ENCODE measurements around the gene CAMTA2.
"Not testable (repeated sequence)": the region's sequence is repeated elsewhere in the genome, so short reads cannot be mapped to it uniquely, and the experiment has no call there.

CAMTA2 gene, protein sequence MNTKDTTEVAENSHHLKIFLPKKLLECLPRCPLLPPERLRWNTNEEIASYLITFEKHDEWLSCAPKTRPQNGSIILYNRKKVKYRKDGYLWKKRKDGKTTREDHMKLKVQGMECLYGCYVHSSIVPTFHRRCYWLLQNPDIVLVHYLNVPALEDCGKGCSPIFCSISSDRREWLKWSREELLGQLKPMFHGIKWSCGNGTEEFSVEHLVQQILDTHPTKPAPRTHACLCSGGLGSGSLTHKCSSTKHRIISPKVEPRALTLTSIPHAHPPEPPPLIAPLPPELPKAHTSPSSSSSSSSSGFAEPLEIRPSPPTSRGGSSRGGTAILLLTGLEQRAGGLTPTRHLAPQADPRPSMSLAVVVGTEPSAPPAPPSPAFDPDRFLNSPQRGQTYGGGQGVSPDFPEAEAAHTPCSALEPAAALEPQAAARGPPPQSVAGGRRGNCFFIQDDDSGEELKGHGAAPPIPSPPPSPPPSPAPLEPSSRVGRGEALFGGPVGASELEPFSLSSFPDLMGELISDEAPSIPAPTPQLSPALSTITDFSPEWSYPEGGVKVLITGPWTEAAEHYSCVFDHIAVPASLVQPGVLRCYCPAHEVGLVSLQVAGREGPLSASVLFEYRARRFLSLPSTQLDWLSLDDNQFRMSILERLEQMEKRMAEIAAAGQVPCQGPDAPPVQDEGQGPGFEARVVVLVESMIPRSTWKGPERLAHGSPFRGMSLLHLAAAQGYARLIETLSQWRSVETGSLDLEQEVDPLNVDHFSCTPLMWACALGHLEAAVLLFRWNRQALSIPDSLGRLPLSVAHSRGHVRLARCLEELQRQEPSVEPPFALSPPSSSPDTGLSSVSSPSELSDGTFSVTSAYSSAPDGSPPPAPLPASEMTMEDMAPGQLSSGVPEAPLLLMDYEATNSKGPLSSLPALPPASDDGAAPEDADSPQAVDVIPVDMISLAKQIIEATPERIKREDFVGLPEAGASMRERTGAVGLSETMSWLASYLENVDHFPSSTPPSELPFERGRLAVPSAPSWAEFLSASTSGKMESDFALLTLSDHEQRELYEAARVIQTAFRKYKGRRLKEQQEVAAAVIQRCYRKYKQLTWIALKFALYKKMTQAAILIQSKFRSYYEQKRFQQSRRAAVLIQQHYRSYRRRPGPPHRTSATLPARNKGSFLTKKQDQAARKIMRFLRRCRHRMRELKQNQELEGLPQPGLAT

DNA sequence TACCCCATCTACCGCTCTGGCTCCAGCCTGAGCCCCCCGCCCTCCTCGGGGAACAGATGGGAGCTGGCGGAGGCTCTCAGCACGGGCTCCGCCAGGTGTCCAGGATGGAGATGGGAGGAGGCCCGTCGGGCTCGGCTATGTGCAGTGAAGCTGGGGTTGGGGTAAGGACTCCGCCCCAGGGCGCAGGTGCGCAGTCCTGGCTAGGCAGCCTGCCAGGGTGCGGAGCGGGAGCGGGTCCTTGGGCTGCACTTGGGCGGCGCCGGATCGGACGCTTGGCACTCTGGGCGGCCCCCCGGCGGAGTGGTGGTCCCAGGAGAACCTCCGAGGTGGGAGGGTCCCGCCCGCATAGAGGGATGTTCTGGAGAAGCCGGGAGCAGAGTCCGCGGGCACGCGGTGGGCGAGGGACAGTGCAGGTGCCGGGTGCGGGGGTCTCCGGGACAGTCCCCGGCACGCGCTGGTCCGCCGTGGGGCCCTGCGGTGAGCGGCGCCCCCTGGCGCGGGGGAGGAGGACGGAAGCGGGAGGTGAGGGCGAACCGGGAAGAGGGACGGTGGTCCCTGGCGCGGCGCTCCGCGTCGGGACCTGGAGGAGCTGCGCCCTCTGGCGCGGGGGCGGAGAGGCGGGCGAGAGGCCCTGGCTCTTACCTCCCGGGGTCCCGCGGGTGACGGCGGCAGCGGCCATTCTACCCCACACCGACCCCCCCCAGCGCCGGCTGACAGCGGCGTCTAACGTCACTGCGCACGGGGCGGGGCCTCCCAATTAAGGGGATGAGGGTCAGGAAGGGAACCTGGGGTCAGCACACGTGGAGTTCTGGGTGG lies at the start of gene CAMTA2:
Gene CAMTA2, minus strand, starts transcription at position 725 of the 816 bp plus-strand sequence. CDS start 1,453 bp downstream, outside the sequence.
- DNase-seq (ENCODE audit: low read depth in 2 of 2), result peak; percentile 32 to 39

DNA sequence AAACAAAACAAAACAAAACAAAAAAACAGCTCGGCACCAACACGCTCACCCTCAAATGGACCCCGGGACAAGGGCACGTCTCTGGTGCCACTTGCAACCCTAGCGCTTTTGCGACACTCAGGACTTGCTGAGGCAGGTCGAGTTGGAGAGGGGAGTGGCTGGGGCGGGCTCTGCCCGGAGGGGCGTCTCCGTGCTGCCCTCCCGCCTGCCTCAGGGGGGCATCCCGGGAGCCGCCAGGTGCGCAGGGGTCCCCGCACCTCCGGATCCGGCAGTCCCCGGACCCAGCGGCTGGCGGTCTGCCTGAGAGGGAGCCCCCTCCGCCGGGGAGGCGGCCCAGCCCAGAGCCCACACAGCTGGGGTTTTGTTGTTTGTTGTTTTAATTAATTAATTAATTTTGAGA lies 47.8 kb upstream of the CAMTA2 start, which contains the start of gene SLC52A1:
Gene SLC52A1, minus strand, starts transcription at position 112 of the 400 bp plus-strand sequence. CDS start 820 bp downstream, outside the sequence.
- DNase-seq (ENCODE audit: low read depth in 2 of 2), result no peak

DNA sequence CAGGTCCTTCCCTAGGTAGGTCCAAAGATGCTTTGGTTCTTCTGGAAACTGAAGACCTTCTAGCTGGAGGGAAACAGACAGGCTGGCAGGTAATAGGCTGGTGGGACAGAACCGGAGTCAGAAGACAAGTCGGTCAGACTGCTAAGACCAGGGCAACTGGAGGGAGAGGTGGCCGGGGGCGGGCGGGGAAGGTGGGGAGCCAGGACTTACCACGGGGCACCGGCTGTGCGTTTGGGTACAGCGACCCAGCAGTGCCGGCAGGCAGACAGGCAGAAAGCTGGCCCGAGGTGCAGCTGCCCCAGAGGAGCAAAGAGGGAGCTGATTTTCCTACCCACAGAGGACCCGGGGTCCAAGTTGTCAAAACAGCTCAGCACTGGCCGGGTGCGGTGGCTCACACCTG lies 47.2 kb upstream of the CAMTA2 start:
- no peak for DNase-seq (ENCODE audit: low read depth in 2 of 2)

DNA sequence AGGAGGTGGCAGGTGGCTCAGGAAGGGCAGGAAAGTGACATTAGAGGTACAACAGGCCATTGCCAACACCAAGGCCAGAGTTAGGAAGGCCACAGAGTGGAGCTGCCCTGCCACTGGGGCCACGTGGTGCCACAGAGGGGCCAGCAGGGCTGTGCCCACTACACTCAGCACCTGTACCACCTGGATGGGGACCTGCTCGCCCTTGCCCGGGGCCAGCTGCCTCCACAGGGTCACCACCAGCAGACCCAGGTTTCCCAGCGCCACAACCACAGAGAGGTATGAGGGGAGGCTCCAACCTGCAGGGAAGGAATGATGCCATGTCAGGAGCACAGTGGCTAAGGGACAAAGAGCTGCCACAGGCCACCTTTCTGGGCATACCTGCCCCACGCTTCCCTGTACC lies 46.6 kb upstream of the CAMTA2 start:
- DNase-seq (ENCODE audit: low read depth in 2 of 2), result no peak

DNA sequence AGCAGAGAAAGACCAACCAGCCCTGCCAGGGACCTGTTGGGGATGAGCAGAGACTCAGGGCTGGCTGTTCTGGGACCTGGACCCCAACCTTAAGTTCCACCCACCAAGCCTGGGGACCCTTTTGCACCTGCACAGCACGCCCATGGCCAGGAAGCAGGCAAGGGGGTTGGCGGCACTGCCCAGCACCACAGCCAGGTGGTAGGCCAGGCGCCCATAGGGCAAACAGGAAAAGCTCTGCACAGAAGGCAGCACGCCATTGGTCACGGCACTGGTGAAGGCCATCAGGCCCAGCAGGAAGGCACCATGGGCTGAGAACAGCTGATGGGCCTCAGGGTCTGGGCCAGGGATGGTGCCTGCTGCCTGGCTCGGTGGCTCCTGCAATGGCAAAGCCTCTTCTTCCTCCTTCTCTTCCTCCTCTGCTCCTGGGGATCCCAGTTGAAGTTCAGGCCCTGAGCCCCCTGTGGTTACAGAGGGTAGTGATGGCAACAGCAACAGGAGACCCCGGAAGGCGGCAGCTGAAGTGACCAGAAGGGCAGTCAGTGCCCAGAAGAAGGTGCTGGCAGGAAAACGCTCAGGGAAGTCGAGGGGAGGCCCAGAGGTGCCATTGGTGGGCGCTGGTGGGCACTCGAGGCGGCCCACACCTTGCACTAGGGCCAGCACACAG lies 46.0 kb upstream of the CAMTA2 start:
- no peak for DNase-seq (ENCODE audit: low read depth in 2 of 2)

DNA sequence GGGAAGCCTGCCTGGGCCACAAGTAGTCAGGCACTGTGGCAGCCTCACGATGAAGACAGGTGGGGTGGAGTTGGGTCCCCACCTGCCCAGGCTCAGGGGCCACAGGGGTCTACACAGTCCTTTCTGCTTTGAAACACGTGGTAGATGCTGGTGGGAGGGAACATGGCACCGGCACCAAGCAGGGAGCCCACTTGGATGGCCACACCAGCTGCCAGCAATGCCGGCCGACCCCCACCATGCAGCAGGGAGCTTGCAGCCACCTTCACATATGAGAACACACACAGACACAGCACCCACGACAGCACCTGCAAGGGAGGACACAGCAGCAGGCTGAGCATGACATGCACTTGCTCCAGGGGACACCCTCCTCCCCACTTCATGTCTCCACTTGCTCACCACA lies 45.4 kb upstream of the CAMTA2 start:
- DNase-seq (ENCODE audit: low read depth in 2 of 2), result no peak

DNA sequence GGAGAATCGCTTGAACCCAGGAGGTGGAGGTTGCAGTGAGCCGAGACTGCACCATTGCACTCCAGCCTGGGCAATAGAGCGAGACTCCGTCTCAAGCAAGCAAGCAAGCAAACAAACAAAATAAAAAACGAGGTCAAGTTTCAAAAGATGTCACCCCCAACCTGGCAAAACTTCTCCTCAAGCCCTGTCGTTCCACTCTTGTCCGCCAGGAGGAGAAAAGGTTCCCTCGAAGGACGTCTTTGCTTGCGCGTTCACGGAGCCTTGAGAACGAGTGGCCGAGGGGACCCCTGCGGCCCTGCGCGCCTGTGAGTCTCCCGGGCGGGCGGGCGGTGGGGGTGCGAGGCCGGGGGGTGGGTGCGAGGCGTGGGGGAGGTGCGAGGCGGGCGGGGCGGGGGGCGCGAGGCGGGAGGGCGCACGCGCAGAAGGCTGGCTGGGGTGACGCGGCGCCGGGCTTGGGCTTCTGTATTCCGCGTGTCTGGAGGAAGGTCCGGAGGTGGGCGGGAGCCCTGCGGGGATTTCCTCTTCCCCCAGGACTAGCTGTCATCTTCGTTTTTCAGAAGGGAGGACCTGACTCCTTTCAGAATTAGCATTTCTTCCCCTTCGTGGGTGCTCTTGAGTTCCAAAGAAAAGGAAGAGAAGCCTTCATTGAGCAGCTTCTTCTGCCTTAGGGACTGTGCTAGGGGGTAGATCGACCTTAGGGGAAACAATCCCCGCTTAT lies 44.0 kb upstream of the CAMTA2 start:
- peak; percentile 47 to 53 for DNase-seq (ENCODE audit: low read depth in 2 of 2)

DNA sequence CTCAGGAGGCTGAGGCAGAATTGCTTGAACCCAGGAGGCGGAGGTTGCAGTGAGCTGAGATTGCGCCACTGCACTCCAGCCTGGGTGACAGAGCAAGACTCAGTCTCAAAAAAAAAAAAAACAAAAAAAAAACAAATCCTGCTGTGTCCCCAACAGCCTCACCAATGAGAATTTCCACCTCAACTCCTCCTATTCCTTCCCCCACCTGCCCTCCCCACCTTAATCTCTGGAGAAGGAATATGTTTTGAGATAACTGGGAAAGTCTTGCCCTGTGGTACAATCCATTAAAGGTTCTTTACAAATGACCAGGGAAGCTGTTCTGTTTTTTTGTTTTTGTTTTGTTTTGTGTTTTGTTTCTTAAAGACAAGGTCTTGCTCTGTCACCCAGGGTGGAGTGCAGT lies 42.7 kb upstream of the CAMTA2 start:
- not testable (repeated sequence) for DNase-seq (ENCODE audit: low read depth in 2 of 2)

DNA sequence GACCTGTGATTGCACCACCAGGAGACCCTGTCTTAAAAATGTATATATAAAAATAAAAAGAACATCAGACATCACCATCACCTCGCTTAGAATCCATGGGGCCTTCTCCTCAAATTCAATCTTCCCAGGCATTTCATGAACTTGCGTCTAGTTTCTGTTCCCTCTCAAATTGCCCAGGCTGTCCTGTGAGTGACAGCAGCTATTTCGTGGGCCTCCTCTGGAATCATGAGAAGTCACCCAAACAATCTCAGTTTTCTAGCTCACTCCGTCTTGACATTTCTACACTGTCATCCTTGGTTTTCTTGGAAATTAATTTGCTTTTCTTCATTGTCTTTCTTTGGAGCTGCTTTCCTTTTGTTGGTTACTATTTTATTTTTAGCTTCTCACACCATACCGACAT lies 40.4 kb upstream of the CAMTA2 start:
- no peak for DNase-seq (ENCODE audit: low read depth in 2 of 2)

DNA sequence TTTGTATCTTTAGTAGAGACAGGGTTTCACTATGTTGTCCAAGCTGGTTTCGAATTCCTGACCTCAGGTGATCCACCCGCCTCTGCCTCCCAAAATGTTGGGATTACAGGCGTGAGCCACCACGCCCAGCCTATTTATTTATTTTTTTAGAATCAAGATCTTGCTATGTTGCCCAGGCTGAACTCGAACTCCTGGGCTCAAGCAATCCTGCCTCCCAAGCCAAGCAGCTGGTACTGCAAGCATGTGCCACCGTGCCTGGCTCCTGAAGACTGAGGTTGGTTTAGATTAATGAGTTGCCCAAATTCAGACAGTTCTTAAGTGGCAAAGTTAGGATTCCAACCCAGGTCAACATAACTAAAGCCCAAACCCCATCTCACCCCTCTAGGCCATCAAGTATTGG lies 39.8 kb upstream of the CAMTA2 start:
- DNase-seq (ENCODE audit: low read depth in 2 of 2), result no peak

DNA sequence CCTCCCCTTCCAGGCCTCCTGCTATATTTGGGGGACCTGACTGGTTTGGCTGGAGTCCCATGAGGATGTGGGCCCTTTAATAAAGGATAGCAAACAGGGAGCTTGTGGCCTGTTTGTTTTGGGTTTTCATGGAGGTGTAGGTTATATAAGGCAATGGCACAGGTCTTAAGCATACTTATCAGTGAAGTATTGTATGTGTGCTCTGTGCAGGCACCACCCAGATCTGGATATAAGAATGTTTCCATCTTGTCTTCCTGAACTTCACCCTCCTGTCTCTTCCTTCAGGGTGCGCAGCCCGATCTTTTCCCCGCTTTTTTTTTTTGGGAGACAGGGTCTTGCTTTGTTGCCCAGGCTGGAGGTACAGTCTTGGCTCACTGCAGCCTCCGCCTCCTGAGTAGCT lies 37.1 kb upstream of the CAMTA2 start:
- DNase-seq (ENCODE audit: low read depth in 2 of 2), result no peak

DNA sequence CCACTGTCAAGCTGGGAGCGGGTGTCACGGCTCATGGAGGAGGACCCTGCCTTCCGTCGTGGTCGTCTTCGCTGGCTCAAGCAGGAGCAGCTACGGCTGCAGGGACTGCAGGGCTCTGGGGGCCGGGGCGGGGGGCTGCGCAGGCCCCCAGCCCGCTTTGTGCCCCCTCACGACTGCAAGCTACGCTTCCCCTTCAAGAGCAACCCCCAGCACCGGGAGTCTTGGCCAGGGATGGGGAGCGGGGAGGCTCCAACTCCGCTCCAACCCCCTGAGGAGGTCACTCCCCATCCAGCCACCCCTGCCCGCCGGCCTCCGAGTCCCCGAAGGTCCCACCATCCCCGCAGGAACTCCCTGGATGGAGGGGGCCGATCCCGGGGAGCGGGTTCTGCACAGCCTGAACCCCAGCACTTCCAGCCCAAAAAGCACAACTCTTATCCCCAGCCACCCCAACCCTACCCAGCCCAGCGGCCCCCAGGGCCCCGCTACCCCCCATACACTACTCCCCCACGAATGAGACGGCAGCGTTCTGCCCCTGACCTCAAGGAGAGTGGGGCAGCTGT lies 36.2 kb upstream of the CAMTA2 start:
- DNase-seq (ENCODE audit: low read depth in 2 of 2), result no peak

DNA sequence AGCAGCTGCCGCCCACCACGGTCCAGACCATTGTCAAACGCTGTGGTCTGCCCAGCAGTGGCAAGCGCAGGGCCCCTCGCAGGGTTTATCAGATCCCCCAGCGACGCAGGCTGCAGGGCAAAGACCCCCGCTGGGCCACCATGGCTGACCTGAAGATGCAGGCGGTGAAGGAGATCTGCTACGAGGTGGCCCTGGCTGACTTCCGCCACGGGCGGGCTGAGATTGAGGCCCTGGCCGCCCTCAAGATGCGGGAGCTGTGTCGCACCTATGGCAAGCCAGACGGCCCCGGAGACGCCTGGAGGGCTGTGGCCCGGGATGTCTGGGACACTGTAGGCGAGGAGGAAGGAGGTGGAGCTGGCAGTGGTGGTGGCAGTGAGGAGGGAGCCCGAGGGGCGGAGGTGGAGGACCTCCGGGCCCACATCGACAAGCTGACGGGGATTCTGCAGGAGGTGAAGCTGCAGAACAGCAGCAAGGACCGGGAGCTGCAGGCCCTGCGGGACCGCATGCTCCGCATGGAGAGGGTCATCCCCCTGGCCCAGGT lies 34.8 kb upstream of the CAMTA2 start:
- no peak for DNase-seq (ENCODE audit: low read depth in 2 of 2)

DNA sequence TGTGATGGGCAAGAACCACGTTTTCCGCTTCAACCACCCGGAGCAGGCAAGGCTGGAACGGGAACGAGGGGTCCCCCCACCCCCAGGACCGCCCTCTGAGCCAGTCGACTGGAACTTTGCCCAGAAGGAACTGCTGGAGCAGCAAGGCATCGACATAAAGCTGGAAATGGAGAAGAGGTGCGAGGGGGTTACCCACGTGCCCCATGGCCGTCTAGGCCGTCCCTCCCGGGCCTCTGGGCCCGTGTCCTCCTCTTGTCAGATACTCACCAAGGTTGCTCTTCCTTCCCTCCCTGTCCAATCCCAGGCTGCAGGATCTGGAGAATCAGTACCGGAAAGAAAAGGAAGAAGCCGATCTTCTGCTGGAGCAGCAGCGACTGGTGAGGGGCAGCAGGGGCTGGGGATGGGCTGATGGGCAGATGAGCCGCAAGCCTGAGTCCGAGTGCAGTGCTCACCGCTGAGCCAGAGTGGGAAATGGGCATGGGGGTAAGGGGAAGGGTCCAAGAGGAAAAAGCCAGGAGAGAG lies 33.1 kb upstream of the CAMTA2 start:
- DNase-seq (ENCODE audit: low read depth in 2 of 2), result no peak

DNA sequence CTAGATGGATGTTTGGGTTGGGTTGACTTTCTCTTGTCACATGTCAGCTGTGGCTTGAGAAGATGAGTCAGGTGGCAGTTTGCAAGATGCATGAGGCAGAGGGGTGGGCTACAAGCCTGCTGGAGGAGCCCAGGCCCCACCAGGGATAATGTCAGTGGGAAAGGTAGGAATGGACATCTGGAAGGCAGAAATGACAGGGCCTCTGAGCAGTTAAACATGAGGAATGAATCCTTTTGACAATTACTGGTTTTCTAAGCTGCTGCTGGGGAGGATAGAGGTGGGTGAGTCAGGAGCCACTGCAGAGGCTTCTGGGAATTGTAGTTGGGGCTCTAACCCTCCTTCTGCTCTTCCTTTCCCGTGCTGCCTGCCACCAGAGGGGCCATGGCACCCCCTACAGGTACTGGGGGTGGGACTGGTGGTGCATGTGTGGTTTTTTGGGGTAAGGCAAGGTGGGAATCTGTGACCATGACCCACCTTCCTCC lies 32.0 kb upstream of the CAMTA2 start:
- DNase-seq (ENCODE audit: low read depth in 2 of 2), result no peak

DNA sequence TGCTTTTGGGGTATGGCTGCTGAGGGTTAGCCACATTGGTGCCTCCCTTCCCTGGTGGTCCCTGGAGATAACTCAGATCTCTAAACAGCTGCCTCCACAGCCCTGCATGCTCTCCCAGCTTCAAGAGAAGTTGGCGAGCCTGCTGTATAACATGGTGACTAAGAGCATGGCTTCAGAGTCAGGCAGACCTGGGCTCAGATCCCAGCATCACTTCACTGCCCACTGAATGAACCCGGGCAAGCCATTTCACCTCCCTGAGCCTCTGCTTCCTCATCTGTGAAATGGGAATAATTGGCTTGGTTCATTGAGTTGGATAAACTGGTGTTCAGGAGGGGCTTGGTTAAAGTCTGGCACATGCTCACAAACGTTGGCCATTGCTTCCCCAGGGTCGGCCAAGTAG lies 26.9 kb upstream of the CAMTA2 start:
- DNase-seq (ENCODE audit: low read depth in 2 of 2), result no peak

DNA sequence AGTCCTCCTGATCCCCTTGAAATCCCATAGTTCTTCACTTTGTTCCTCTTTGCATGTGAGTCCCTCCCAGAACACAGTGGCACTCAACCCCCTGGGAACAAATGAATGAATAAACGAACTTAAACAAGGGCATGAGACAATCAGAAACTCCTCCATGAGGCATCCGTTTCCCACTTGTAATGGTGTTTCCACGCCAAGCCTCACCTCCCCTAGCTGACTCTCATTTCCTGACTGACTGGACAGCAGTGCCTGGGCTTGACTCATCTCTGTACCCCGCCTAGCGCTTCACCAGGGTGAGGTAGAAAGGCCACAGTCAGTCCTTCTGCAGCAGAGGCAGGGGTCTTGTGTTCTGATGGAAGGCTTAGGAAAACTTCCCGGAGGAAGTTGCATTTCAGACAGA lies 24.5 kb upstream of the CAMTA2 start:
- DNase-seq (ENCODE audit: low read depth in 2 of 2), result no peak

DNA sequence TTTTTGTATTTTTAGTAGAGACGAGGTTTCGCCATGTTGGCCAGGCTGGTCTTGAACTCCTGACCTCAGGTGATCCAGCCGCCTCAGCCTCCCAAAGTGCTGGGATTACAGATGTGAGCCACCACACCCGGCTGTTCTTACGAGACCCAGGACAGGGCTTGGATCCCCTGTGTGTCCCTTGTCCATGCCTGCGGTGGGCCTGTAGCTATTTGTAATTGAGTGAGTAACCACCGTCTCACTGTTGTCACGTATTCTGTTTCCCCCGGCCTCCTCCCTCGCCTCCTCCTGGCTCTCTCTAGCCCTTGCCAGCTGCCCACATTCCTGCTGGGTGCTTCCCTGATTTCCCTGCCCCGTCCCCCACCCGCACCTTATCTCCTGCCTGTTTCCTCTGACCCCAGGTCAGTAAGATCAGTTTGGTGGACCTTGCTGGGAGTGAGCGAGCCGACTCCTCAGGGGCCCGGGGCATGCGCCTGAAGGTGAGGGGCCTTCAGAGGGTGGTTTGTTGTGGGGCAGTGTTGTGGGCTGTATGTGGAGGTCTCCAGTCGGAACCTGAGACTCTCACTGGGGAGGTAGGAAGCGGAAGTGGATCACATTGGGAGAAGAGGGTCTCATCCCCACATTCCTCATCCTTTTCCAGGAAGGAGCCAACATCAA lies 15.9 kb upstream of the CAMTA2 start:
- DNase-seq (ENCODE audit: low read depth in 2 of 2), result no peak

Measured in fibroblast of skin of left biceps (primary cell).